Spleen (tissue), 7 donors: ENCODE measurements around the gene TMEM145.

Experiments
- CTCF ChIP-seq, 11 experiments: fragments of 200-600 bp in 7 of 11; fragments of 450-650 bp in 4 of 11; sonication (generic) in 4 of 11; IDR thresholded peaks in 8 of 11; conservative IDR thresholded peaks in 3 of 11; 1 replicate in 7 of 11; 2 replicates in 4 of 11; pipeline versions ENCODE4 v1.4.0 to v1.8.0; 2016 to 2021; ENCODE audit warnings: antibody characterized with exemption in 11 of 11, inconsistent platforms in 4 of 11, mild to moderate bottlenecking in 1 of 11
- POLR2AphosphoS5 ChIP-seq, 3 donors: sonication (generic); formaldehyde crosslinking; IDR thresholded peaks; one replicate each; pipeline ENCODE4 v1.5.1; 2017; ENCODE audit warnings: antibody characterized with exemption in 3 of 3
- donor health status: DM: no; HTN: no; CAD: no; lungs with moderate emphysema.
- donor health status: DM: no; HTN: no; CAD: no.
- donor health status: DM: no; HTN: no; CAD: no.

- TF ChIP-seq CTCF (IDR thresholded peaks at IDR 0.05 in 8 of 11, conservative IDR thresholded peaks at IDR 0.05 in 3 of 11) (no peak), POLR2AphosphoS5 (IDR thresholded peaks at IDR 0.05) (no peak)
Measured at GRCh38 chr19:42306646-42307045, 6.5 kb upstream of the TMEM145 start.
